Measurements from ENCODE around the gene ABTB2. TPM values are rescaled to one million over a fixed set of nuclear protein-coding genes. Genes with fewer than 3 reads are reported as not detected.

ABTB2 gene
- total RNA-seq, 1 experiment from 2014 or later: 3.1 TPM

GRCh38 chr11:34356576-34356912 lies 1.3 kb downstream of the ABTB2 start:
- peak overlapping the region; percentile 74 for H3K4me3 Mint-ChIP-seq (ENCODE audit: unreplicated experiment)
- no peaks in the 10 kb centered on the region for H3K27me3 Mint-ChIP-seq (ENCODE audit: insufficient read depth, unreplicated experiment)
- H3K27ac Mint-ChIP-seq (ENCODE audit: low read depth, unreplicated experiment): no peak overlapping the region
- TF ChIP-seq, protein P1, sequence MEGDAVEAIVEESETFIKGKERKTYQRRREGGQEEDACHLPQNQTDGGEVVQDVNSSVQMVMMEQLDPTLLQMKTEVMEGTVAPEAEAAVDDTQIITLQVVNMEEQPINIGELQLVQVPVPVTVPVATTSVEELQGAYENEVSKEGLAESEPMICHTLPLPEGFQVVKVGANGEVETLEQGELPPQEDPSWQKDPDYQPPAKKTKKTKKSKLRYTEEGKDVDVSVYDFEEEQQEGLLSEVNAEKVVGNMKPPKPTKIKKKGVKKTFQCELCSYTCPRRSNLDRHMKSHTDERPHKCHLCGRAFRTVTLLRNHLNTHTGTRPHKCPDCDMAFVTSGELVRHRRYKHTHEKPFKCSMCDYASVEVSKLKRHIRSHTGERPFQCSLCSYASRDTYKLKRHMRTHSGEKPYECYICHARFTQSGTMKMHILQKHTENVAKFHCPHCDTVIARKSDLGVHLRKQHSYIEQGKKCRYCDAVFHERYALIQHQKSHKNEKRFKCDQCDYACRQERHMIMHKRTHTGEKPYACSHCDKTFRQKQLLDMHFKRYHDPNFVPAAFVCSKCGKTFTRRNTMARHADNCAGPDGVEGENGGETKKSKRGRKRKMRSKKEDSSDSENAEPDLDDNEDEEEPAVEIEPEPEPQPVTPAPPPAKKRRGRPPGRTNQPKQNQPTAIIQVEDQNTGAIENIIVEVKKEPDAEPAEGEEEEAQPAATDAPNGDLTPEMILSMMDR (IDR thresholded peaks at IDR 0.05; ENCODE audit: unreplicated experiment): no peak
- H3K9me3 Mint-ChIP-seq (ENCODE audit: unreplicated experiment): no peaks in the 10 kb centered on the region
- no peak for DNase-seq (ENCODE audit: unreplicated experiment)
- no TSS peak for BruUV-seq (replicated peaks)
- intact Hi-C loops (cut with micrococcal nuclease): loop anchor here (5.0 kb wide), 3 partner anchors 79 to 164 kb away; no protein-coding TSS in a partner anchor
- no peaks in the 10 kb centered on the region for H3K36me3 Mint-ChIP-seq (ENCODE audit: insufficient read depth, unreplicated experiment)
- CTCF ChIA-PET: interaction anchor here (0.7 to 6.6 kb wide), 9 partner anchors 9 to 536 kb away, joined by 3 to 108 read pairs (median 4); no protein-coding TSS in a partner anchor
- POLR2A ChIA-PET: interaction anchor here (0.6 to 2.5 kb wide), 6 partner anchors 9 to 417 kb away, joined by 3 to 12 read pairs (median 4); partner anchors contain the start of gene NAT10
- H3K4me1 Mint-ChIP-seq (ENCODE audit: insufficient read depth, unreplicated experiment): peaks cover 8% of the 10 kb centered on the region

DNA sequence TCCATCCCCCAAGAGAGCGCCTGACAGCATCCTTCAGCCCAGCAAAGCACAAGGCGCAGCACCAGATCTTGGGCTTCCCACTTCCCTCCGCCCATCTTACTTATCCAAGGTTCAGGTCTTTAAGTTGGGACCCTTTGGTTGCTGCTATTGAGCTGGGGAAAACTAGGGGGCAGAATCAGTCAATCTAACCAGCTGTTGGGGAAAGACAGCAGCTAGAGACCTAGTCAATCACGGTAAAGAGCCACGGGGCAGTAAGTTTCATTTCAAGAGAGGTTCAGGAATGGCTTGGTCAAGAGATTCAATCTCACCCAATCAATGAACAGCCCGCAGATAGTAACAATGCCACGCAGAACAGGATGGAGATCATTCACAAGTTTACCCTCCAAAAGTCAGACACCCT lies 1.7 kb downstream of the ABTB2 start:
- Mint-ChIP-seq H3K9me3 (ENCODE audit: unreplicated experiment) (no peaks in the 10 kb centered on the region), H3K36me3 (ENCODE audit: insufficient read depth, unreplicated experiment) (no peaks in the 10 kb centered on the region), H3K4me3 (ENCODE audit: unreplicated experiment) (peak overlapping the region; percentile 74), H3K27me3 (ENCODE audit: insufficient read depth, unreplicated experiment) (no peaks in the 10 kb centered on the region), H3K27ac (ENCODE audit: low read depth, unreplicated experiment) (no peak overlapping the region), H3K4me1 (ENCODE audit: insufficient read depth, unreplicated experiment) (peaks cover 8% of the 10 kb centered on the region)
- ChIA-PET CTCF (interaction anchor here (0.7 to 6.6 kb wide), 4 partner anchors 181 to 537 kb away, joined by 3 to 108 read pairs (median 4); no protein-coding TSS in a partner anchor), POLR2A (interaction anchor here (0.7 to 1.2 kb wide), 2 partner anchors 11 to 141 kb away, joined by 3 to 5 read pairs; no protein-coding TSS in a partner anchor)
- intact Hi-C loops (cut with micrococcal nuclease): loop anchor here (5.0 kb wide), 3 partner anchors 79 to 164 kb away; no protein-coding TSS in a partner anchor
- TF ChIP-seq, protein P1 (IDR thresholded peaks at IDR 0.05; ENCODE audit: unreplicated experiment): no peak
- TSS peak; percentile 18 for BruUV-seq (replicated peaks)
- no peak for DNase-seq (ENCODE audit: unreplicated experiment)

DNA sequence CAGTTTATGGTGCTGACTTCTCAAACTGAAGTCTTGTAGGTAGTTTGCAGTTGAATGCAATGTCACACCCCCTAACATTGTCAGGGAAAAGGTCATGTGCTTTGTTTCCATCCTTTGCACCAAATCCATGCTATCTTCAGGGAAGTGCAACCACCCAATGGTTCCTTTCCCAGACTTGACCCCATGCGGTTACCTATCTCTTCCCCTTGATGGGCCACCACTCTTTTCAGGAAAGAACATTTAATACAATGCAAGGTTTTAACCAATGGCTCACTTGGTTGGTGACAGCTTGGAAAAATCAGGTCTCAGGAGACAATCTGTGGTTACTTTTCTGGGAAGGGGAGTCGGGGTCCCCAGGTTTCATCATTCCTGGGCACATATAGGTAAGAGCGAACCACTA lies 2.1 kb downstream of the ABTB2 start:
- ChIA-PET CTCF (interaction anchor here (0.5 to 6.6 kb wide), 4 partner anchors 180 to 537 kb away, joined by 3 to 108 read pairs (median 4); no protein-coding TSS in a partner anchor), POLR2A (interaction anchor here (1.2 kb wide), 1 partner anchor 10 kb away, joined by 5 read pairs; no protein-coding TSS in a partner anchor)
- H3K36me3 Mint-ChIP-seq (ENCODE audit: insufficient read depth, unreplicated experiment): no peaks in the 10 kb centered on the region
- peaks cover 8% of the 10 kb centered on the region for H3K4me1 Mint-ChIP-seq (ENCODE audit: insufficient read depth, unreplicated experiment)
- intact Hi-C loops (cut with micrococcal nuclease): loop anchor here (5.0 kb wide), 3 partner anchors 78 to 163 kb away; no protein-coding TSS in a partner anchor
- H3K4me3 Mint-ChIP-seq (ENCODE audit: unreplicated experiment): no peak overlapping the region
- no TSS peak for BruUV-seq (replicated peaks)
- H3K9me3 Mint-ChIP-seq (ENCODE audit: unreplicated experiment): no peaks in the 10 kb centered on the region
- no peak overlapping the region for H3K27ac Mint-ChIP-seq (ENCODE audit: low read depth, unreplicated experiment)
- no peak for DNase-seq (ENCODE audit: unreplicated experiment)
- TF ChIP-seq, protein P1 (IDR thresholded peaks at IDR 0.05; ENCODE audit: unreplicated experiment): no peak
- H3K27me3 Mint-ChIP-seq (ENCODE audit: insufficient read depth, unreplicated experiment): no peaks in the 10 kb centered on the region

DNA sequence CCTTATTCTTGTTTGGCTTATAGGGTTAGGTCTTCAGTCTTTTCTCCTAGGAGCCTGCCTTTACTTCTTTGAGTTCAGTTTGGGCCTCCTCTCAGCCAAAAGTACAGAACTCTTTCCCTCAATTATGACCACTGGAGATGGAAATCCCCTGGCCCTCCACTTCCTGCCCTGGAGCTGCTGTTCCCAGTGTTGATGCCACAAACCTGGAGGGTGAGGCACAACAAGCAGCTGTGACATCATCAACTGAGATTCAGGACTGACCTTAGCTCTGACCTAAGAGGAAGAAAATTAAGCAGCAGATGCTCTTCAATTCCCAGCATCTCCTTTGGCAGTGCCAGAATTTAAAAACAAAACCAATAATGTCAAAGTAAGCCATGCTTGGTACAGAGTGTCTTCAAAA lies 3.0 kb downstream of the ABTB2 start:
- CTCF ChIA-PET: interaction anchor here (0.6 to 6.6 kb wide), 2 partner anchors 148 to 179 kb away, joined by 3 to 108 read pairs; no protein-coding TSS in a partner anchor
- Mint-ChIP-seq H3K27ac (ENCODE audit: low read depth, unreplicated experiment) (no peak overlapping the region), H3K9me3 (ENCODE audit: unreplicated experiment) (no peaks in the 10 kb centered on the region), H3K4me1 (ENCODE audit: insufficient read depth, unreplicated experiment) (peaks cover 8% of the 10 kb centered on the region), H3K36me3 (ENCODE audit: insufficient read depth, unreplicated experiment) (no peaks in the 10 kb centered on the region), H3K27me3 (ENCODE audit: insufficient read depth, unreplicated experiment) (no peaks in the 10 kb centered on the region), H3K4me3 (ENCODE audit: unreplicated experiment) (no peak overlapping the region)
- TF ChIP-seq, protein P1 (IDR thresholded peaks at IDR 0.05; ENCODE audit: unreplicated experiment): no peak
- no TSS peak for BruUV-seq (replicated peaks)
- no peak for DNase-seq (ENCODE audit: unreplicated experiment)
- intact Hi-C loops (cut with micrococcal nuclease): loop anchor here (5.0 kb wide), 3 partner anchors 77 to 162 kb away; no protein-coding TSS in a partner anchor
- POLR2A ChIA-PET: interaction anchor here (0.6 kb wide), 1 partner anchor 340 kb away, joined by 3 read pairs; no protein-coding TSS in a partner anchor

Data from MCF 10A (cell line).